Measurements from ENCODE around the gene SNAP47.

GRCh38 chr1:227785805-227786671, 50.8 kb downstream of the SNAP47 start:
- TF ChIP-seq MXI1 (conservative IDR thresholded peaks at IDR 0.05; ENCODE audit: poor library complexity, severe bottlenecking) (no peak), CTCF (IDR thresholded peaks at IDR 0.05; ENCODE audit: poor library complexity, severe bottlenecking) (no peak)
